GM12873 (cell line): ENCODE measurements around the gene C11orf24.

Source experiments
- CTCF ChIP-seq: IDR thresholded peaks from 2 replicates; pipeline ENCODE4 v1.5.1; 2012; ENCODE audit warnings: low read depth, mild to moderate bottlenecking, moderate library complexity, low read length, control low read depth; ENCODE audit not compliant: insufficient read depth; ENCODE audit errors: missing control alignments

Gene C11orf24

DNA sequence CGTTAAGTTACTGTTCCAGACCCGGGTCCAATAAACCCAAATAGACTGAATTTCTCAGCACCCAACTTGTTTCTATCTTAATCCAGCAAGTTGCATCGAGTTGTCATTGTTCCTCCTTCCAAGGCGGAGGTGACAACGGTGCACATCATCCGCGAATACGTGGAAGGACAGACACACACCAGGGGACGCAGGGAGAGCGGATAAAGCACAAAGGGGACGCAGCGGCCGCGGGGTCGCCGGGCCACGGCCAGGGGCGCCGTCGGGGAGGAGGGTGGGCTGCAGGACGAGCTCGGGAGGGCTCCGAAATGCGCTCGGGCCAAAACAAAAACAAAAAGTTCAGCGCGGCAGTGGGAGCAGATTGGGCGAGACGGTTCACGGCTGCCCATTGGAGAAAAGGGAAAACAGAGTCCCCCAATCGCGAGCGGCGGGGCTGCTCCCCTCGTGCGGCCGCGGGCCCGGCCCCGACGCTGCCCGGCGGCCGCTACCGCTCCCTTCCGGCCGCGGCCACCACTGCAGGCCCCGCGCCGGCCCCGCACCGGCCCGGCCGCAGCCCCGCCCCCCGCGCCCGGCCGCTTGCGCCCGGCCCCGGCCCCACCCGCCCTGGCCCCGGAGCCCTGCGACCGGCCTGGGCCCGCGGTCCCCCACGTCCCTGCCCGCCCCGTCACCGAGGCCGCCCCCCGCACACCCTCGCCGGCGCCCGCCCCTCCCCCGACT is 59.2 kb downstream of the C11orf24 start:
- peak; percentile 34 for TF ChIP-seq CTCF

DNA sequence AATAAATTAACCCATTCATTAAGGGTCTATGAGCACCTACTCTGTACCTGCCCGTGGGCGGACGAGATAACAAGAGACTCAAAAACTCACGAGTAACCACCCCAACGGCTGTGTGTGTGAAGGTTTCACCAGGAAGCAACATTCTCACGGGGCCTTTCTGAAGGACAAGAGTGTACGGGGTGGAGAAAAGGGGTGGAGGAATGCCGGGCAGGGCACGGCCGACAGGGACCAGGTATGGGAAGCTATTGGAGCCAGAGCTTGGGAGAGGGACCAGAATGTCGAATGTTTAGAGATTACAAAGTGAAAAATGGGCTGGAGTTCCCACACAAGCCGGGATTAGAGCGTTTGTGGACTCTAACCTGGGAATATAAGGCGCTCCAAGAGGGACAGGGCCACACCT is 60.2 kb downstream of the C11orf24 start:
- TF ChIP-seq CTCF, result no peak
